Esophagus mucosa (tissue), 1 donor: ENCODE results near the gene PEX11A. TPM values are rescaled to one million over a fixed set of nuclear protein-coding genes. Genes with fewer than 3 reads are reported as not detected.

ENCODE experiments used
- total RNA-seq: library from RNA; stranded (reverse); gene quantifications from one replicate; pipeline ENCODE4 v1.2.4, GENCODE V29; 2023
- donor health status: DM: yes; HTN: yes; CAD: no.

The PEX11A gene
- total RNA-seq, 1 donor from 2014 or later: 3.5 TPM

Other genes with a start within 250 kb of the PEX11A start
- 4,298 TPM for gene RHCG, start 194.2 kb downstream of the PEX11A start, total RNA-seq
- gene TICRR, start 115.3 kb downstream of the PEX11A start, total RNA-seq: 17.0 TPM
- gene KIF7, start 35.3 kb downstream of the PEX11A start, total RNA-seq: 0.60 TPM
- 0.32 TPM for gene PLIN1, start 11.4 kb downstream of the PEX11A start, total RNA-seq
- not detected for gene WDR93, start 57 bp upstream of the PEX11A start, total RNA-seq
- gene MESP1, start 60.5 kb upstream of the PEX11A start, total RNA-seq: 0.44 TPM
- gene MESP2, start 85.6 kb upstream of the PEX11A start, total RNA-seq: 0.40 TPM
- gene ANPEP, start 124.1 kb upstream of the PEX11A start, total RNA-seq: 3.1 TPM
- gene AP3S2, start 203.2 kb upstream of the PEX11A start, total RNA-seq: 20.6 TPM
- gene ARPIN, start 222.2 kb upstream of the PEX11A start, total RNA-seq: 17.5 TPM